GM12864 (cell line): ENCODE results near the gene ZNF184.

Source experiments
- DNase-seq: peaks from one replicate; pipeline ENCODE4 v3.0.0-alpha.2; 2011; ENCODE audit warnings: low read depth
- H3K4me3 ChIP-seq: 2 replicates; pipeline ENCODE4 v1.5.1; 2011; ENCODE audit warnings: mild to moderate bottlenecking, low read depth, low read length, control low read depth
- CTCF ChIP-seq: IDR thresholded peaks from 2 replicates; pipeline ENCODE4 v1.5.1; 2011; ENCODE audit warnings: low read depth, mild to moderate bottlenecking, moderate library complexity, low read length, control low read depth, inconsistent platforms; ENCODE audit errors: missing control alignments

Gene ZNF184

GRCh38 chr6:27507041-27507956, 34.4 kb upstream of the ZNF184 start:
- no peak for TF ChIP-seq CTCF
- DNase-seq = no peak
- H3K4me3 ChIP-seq = no peak overlapping the region

- no peak for TF ChIP-seq CTCF
- peak; percentile 66 for DNase-seq
- no peak overlapping the region for H3K4me3 ChIP-seq
Observed at GRCh38 chr6:27505209-27506027, 32.5 kb upstream of the ZNF184 start.

- DNase-seq = peak; percentile 61
- TF ChIP-seq CTCF = no peak
- H3K4me3 ChIP-seq = peak overlapping the region; percentile 73
Observed at GRCh38 chr6:27503436-27504030, 30.6 kb upstream of the ZNF184 start.

GRCh38 chr6:27502508-27503435, 29.9 kb upstream of the ZNF184 start:
- DNase-seq = peak; percentile 70

GRCh38 chr6:27501187-27501586, 28.3 kb upstream of the ZNF184 start:
- TF ChIP-seq CTCF = no peak
- no peak overlapping the region for H3K4me3 ChIP-seq
- no peak for DNase-seq

More at GRCh38 chr6:27502508-27503435, 29.9 kb upstream of the ZNF184 start:
- H3K4me3 ChIP-seq = peak overlapping the region; percentile 73
- no peak for TF ChIP-seq CTCF

GRCh38 chr6:27500177-27500576, 27.3 kb upstream of the ZNF184 start:
- no peak for DNase-seq
- no peak for TF ChIP-seq CTCF
- no peak overlapping the region for H3K4me3 ChIP-seq
